GM19351 (cell line): ENCODE data around the gene VAT1.
"Not testable (repeated sequence)": the region's sequence is repeated elsewhere in the genome, so short reads cannot be mapped to it uniquely, and the experiment has no call there.

Source experiments
- ATAC-seq: cut with Tn5 transposase; IDR thresholded peaks from one replicate; pipeline ENCODE4 v1.9.1; 2021; ENCODE audit warnings: mild to moderate bottlenecking, moderate library complexity; ENCODE audit not compliant: unreplicated experiment

The VAT1 gene

GRCh38 chr17:43010667-43011308, 11.4 kb downstream of the VAT1 start:
- ATAC-seq = no peak

- ATAC-seq = peak; percentile 86
Observed at GRCh38 chr17:43006639-43007551, 15.3 kb downstream of the VAT1 start, which contains the start of gene IFI35. TSS of gene IFI35 (plus strand) at chr17:43006784. CDS start at chr17:43006948, 164 bp downstream.

GRCh38 chr17:43003542-43004172, 18.5 kb downstream of the VAT1 start:
- ATAC-seq = no peak

GRCh38 chr17:43000894-43001293, 21.3 kb downstream of the VAT1 start:
- not testable (repeated sequence) for ATAC-seq

- ATAC-seq = no peak
Observed at GRCh38 chr17:42999003-42999525, 23.1 kb downstream of the VAT1 start.

GRCh38 chr17:42997984-42998938, 23.9 kb downstream of the VAT1 start, which contains the start of gene RPL27:
TSS of gene RPL27 (plus strand) at chr17:42998419. CDS start at chr17:42998751, 332 bp downstream.
- peak; percentile 94 for ATAC-seq

GRCh38 chr17:42997390-42997983, 24.7 kb downstream of the VAT1 start:
- ATAC-seq = no peak

- not testable (repeated sequence) for ATAC-seq
Observed at GRCh38 chr17:42993913-42994312, 28.3 kb downstream of the VAT1 start.

- ATAC-seq = no peak
Observed at GRCh38 chr17:42992872-42993271, 29.3 kb downstream of the VAT1 start.

GRCh38 chr17:42991471-42991870, 30.7 kb downstream of the VAT1 start:
- ATAC-seq = no peak

- ATAC-seq = no peak
Observed at GRCh38 chr17:42989726-42990652, 32.2 kb downstream of the VAT1 start.

GRCh38 chr17:42989141-42989540, 33.0 kb downstream of the VAT1 start:
- ATAC-seq = no peak

GRCh38 chr17:42985225-42985624, 37.0 kb downstream of the VAT1 start:
- no peak for ATAC-seq

- no peak for ATAC-seq
Observed at GRCh38 chr17:42982266-42982665, 39.9 kb downstream of the VAT1 start.

GRCh38 chr17:42980766-42981397, 41.3 kb downstream of the VAT1 start:
- peak; percentile 59 for ATAC-seq

GRCh38 chr17:42980274-42980765, 41.9 kb downstream of the VAT1 start, which contains the start of gene RUNDC1:
TSS of gene RUNDC1 (plus strand) at chr17:42980565. CDS start at chr17:42980577, 12 bp downstream.
- ATAC-seq = peak; percentile 69

GRCh38 chr17:42979511-42980273, 42.5 kb downstream of the VAT1 start, which contains the start of gene PTGES3L:
TSS of gene PTGES3L (minus strand) at chr17:42980080. CDS start at chr17:42980053, 27 bp downstream.
- ATAC-seq = no peak
